H9 (cell line): Measurements from ENCODE around the gene PRPF40A. TPM values are rescaled to one million over a fixed set of nuclear protein-coding genes. Genes with fewer than 3 reads are reported as not detected.

Source experiments
- DNase-seq: peaks from one replicate; pipeline ENCODE4 v3.0.0-alpha.2; 2017
- H2AFZ ChIP-seq: one replicate; pipeline ENCODE4 v1.6.1; 2013; ENCODE audit warnings: mild to moderate bottlenecking, low read length, control low read depth, moderate library complexity
- H2AK5ac ChIP-seq: 2 replicates; pipeline ENCODE4 v1.6.1; 2013; ENCODE audit warnings: low read length, control low read depth, mixed read lengths; ENCODE audit not compliant: insufficient read length
- H2BK120ac ChIP-seq: one replicate; pipeline ENCODE4 v1.6.1; 2013; ENCODE audit warnings: low read depth, mild to moderate bottlenecking, low read length, control low read depth, inconsistent platforms; ENCODE audit not compliant: poor library complexity, severe bottlenecking
- H2BK12ac ChIP-seq: 2 replicates; pipeline ENCODE4 v1.6.1; 2013; ENCODE audit warnings: low read length, control low read depth, mixed read lengths, low read depth; ENCODE audit not compliant: insufficient read length
- H2BK15ac ChIP-seq: 2 replicates; pipeline ENCODE4 v1.6.1; 2013; ENCODE audit warnings: low read depth, low read length, control low read depth
- H2BK20ac ChIP-seq: one replicate; pipeline ENCODE4 v1.6.1; 2013; ENCODE audit warnings: low read depth, mild to moderate bottlenecking, low read length, control low read depth, inconsistent platforms; ENCODE audit not compliant: poor library complexity, severe bottlenecking
- H2BK5ac ChIP-seq: 2 replicates; pipeline ENCODE4 v1.6.1; 2013; ENCODE audit warnings: low read length, control low read depth, mixed read lengths; ENCODE audit not compliant: insufficient read length
- H3K14ac ChIP-seq: 2 replicates; pipeline ENCODE4 v1.6.1; 2013; ENCODE audit warnings: low read length, control low read depth; ENCODE audit not compliant: insufficient read depth
- H3K18ac ChIP-seq: 2 replicates; pipeline ENCODE4 v1.6.1; 2013; ENCODE audit warnings: low read depth, mild to moderate bottlenecking, mixed read lengths, low read length, control low read depth; ENCODE audit not compliant: insufficient read length
- H3K23ac ChIP-seq: 2 replicates; pipeline ENCODE4 v1.6.1; 2013; ENCODE audit warnings: low read length, control low read depth, mixed read lengths, low read depth; ENCODE audit not compliant: insufficient read length
- H3K23me2 ChIP-seq: 2 replicates; pipeline ENCODE4 v1.6.1; 2013; ENCODE audit warnings: low read depth, mild to moderate bottlenecking, mixed read lengths, low read length, control low read depth; ENCODE audit not compliant: insufficient read length, poor library complexity, severe bottlenecking
- H3K27ac ChIP-seq: 2 replicates; pipeline ENCODE4 v1.5.1; 2013; ENCODE audit warnings: low read length, control low read depth, mixed read lengths, low read depth; ENCODE audit not compliant: insufficient read length
- H3K27me3 ChIP-seq: 2 replicates; pipeline ENCODE4 v1.6.1; 2013; ENCODE audit warnings: low read length, control low read depth, inconsistent platforms; ENCODE audit not compliant: insufficient read depth
- H3K4ac ChIP-seq: 2 replicates; pipeline ENCODE4 v1.6.1; 2013; ENCODE audit warnings: low read depth, mild to moderate bottlenecking, control low read depth, inconsistent platforms, low read length, moderate library complexity
- H3K4me1 ChIP-seq: 2 replicates; pipeline ENCODE4 v1.6.1; 2013; ENCODE audit warnings: low read length, control low read depth, inconsistent platforms; ENCODE audit not compliant: insufficient read depth
- H3K4me2 ChIP-seq: 2 replicates; pipeline ENCODE4 v1.6.1; 2013; ENCODE audit warnings: low read length, control low read depth, mixed read lengths; ENCODE audit not compliant: insufficient read length, insufficient read depth
- H3K56ac ChIP-seq: 2 replicates; pipeline ENCODE4 v1.6.1; 2013; ENCODE audit warnings: low read depth, mild to moderate bottlenecking, mixed read lengths, low read length, control low read depth; ENCODE audit not compliant: insufficient read length
- H3K79me1 ChIP-seq: 2 replicates; pipeline ENCODE4 v1.6.1; 2013; ENCODE audit warnings: low read depth, mild to moderate bottlenecking, moderate library complexity, low read length, control low read depth, inconsistent platforms; ENCODE audit not compliant: insufficient read depth, poor library complexity, severe bottlenecking
- H3K79me2 ChIP-seq: 2 replicates; pipeline ENCODE4 v1.6.1; 2013; ENCODE audit warnings: low read length, control low read depth, inconsistent platforms; ENCODE audit not compliant: insufficient read depth
- H3K9ac ChIP-seq: 2 replicates; pipeline ENCODE4 v1.6.1; 2013; ENCODE audit warnings: low read length, control low read depth, mixed read lengths; ENCODE audit not compliant: insufficient read length; ENCODE audit errors: extremely low read depth
- H3K9me3 ChIP-seq: one replicate; pipeline ENCODE4 v1.6.1; 2013; ENCODE audit warnings: low read depth, low read length, inconsistent platforms; ENCODE audit not compliant: control insufficient read depth
- H3T11ph ChIP-seq: one replicate; pipeline ENCODE4 v1.6.1; 2013; ENCODE audit warnings: mild to moderate bottlenecking, low read length, control low read depth, inconsistent platforms
- H4K20me1 ChIP-seq: one replicate; pipeline ENCODE4 v1.6.1; 2013; ENCODE audit not compliant: control insufficient read depth, insufficient read length, insufficient read depth
- H4K5ac ChIP-seq: 2 replicates; pipeline ENCODE4 v1.6.1; 2013; ENCODE audit warnings: low read depth, mild to moderate bottlenecking, mixed read lengths, low read length, control low read depth; ENCODE audit not compliant: insufficient read length
- H4K8ac ChIP-seq: replicated peaks from 2 replicates; pipeline ENCODE4 v1.6.1; 2013; ENCODE audit warnings: low read length, control low read depth, mixed read lengths, low read depth; ENCODE audit not compliant: insufficient read length
- H4K91ac ChIP-seq: 2 replicates; pipeline ENCODE4 v1.6.1; 2013; ENCODE audit warnings: low read depth, mild to moderate bottlenecking, moderate library complexity, mixed read lengths, low read length, control low read depth; ENCODE audit not compliant: insufficient read length
- H3K27ac Mint-ChIP-seq, 3 experiments: 2 replicates in 2 of 3; 3 replicates in 1 of 3; pipeline ENCODE4 v1.8.0; 2020 to 2021; ENCODE audit warnings: mixed read lengths in 3 of 3, mild to moderate bottlenecking in 1 of 3, moderate library complexity in 1 of 3
- H3K27me3 Mint-ChIP-seq: 2 replicates; pipeline ENCODE4 v1.8.0; 2021; ENCODE audit warnings: low read depth, mild to moderate bottlenecking, moderate library complexity, mixed read lengths
- H3K36me3 Mint-ChIP-seq, 3 experiments: 2 replicates in 2 of 3; 3 replicates in 1 of 3; pipeline ENCODE4 v1.8.0; 2020 to 2021; ENCODE audit warnings: low read depth in 3 of 3, mixed read lengths in 3 of 3; ENCODE audit not compliant: insufficient read depth in 1 of 3
- H3K4me1 Mint-ChIP-seq, 2 experiments: 2 replicates each; pipeline ENCODE4 v1.8.0; 2020; ENCODE audit warnings: mixed read lengths in 2 of 2
- H3K4me3 Mint-ChIP-seq, 2 experiments: 2 replicates in 1 of 2; 3 replicates in 1 of 2; pipeline ENCODE4 v1.8.0; 2020 to 2021; ENCODE audit warnings: mild to moderate bottlenecking in 2 of 2, mixed read lengths in 2 of 2, moderate library complexity in 1 of 2
- H3K9me3 Mint-ChIP-seq, 2 experiments: 2 replicates in 1 of 2; 3 replicates in 1 of 2; pipeline ENCODE4 v1.8.0; 2020; ENCODE audit warnings: mild to moderate bottlenecking in 2 of 2, mixed read lengths in 2 of 2, moderate library complexity in 1 of 2
- WGBS: extraction: QIAGEN DNeasy Blood & Tissue Kit; methylation state at CpG from one replicate; pipeline ENCODE4 v1.1.7; 2013; ENCODE audit warnings: missing lambda C conversion rate, low lambda C conversion rate, mixed read lengths; ENCODE audit not compliant: insufficient read length; ENCODE audit errors: extremely low coverage; 5-methylcytosine and 5-hydroxymethylcytosine counted together
- total RNA-seq: library from RNA; stranded (reverse); gene quantifications from 2 replicates; pipeline ENCODE4 v1.2.1, GENCODE V29; 2021
- TF ChIP-seq, protein P1 (sequence below): fragments of 200-600 bp; sonication (generic); conservative IDR thresholded peaks from 3 replicates; pipeline ENCODE4 v1.8.0; 2021; ENCODE audit warnings: antibody characterized with exemption, mild to moderate bottlenecking

Gene PRPF40A
- total RNA-seq, 1 experiment from 2014 or later = 158 TPM

DNA sequence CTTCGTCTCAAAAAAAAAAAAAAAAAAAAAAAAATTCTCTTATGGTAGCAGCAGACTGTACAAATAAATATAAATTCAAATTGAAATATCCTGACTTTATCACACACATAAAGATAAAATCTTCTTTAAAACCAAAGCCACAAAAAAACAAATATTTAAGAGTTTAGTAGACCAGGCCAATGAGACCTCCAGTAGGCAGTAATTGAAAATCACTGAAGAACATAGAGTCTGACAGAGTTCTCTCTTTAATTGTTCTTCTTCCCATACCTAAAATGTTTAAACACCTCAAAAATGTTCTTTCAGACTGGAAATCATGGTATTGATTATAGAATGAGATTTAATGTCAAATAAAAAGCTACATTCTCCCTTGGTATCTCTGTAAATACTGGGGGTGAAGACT is 20.8 kb downstream of the PRPF40A start:
- peaks cover 0 to 29% (median 10%) of the 10 kb centered on the region in 3 experiments; a peak in 6 of 7 replicates for H3K36me3 Mint-ChIP-seq
- no peak overlapping the region for H3K18ac ChIP-seq
- WGBS = no CpG with 5 or more reads among the region's 1 CpG

More for the DNA sequence above, 20.8 kb downstream of the PRPF40A start:
- H3K27me3 Mint-ChIP-seq = no peaks in the 10 kb centered on the region
- no peaks in the 10 kb centered on the region for H3K23me2 ChIP-seq
- H2AK5ac ChIP-seq = no peak overlapping the region
- H2BK120ac ChIP-seq = no peak overlapping the region
- no peak overlapping the region for H3K9ac ChIP-seq
- no peak overlapping the region for H3T11ph ChIP-seq
- H3K23ac ChIP-seq = no peak overlapping the region
- H2BK5ac ChIP-seq = no peak overlapping the region
- H2BK20ac ChIP-seq = no peak overlapping the region
- H3K79me2 ChIP-seq = peaks cover 17% of the 10 kb centered on the region; the same call in 1 of the 2 replicates
- H2BK12ac ChIP-seq = no peak overlapping the region
- no peak overlapping the region for H4K8ac ChIP-seq
- no peaks in the 10 kb centered on the region for H3K9me3 Mint-ChIP-seq
- no peak overlapping the region for H3K4me2 ChIP-seq
- no peak overlapping the region for H2AFZ ChIP-seq
- H2BK15ac ChIP-seq = no peak overlapping the region
- H4K91ac ChIP-seq = no peak overlapping the region
- no peak overlapping the region for H3K4ac ChIP-seq
- peaks cover 0 to 4% of the 10 kb centered on the region in 2 experiments; a peak in 2 of 4 replicates for H3K4me1 Mint-ChIP-seq
- no peak overlapping the region for H3K56ac ChIP-seq
- no peaks in the 10 kb centered on the region for H3K9me3 ChIP-seq
- H4K5ac ChIP-seq = no peak overlapping the region
- H3K4me3 Mint-ChIP-seq = no peak overlapping the region
- H4K20me1 ChIP-seq = no peaks in the 10 kb centered on the region
- H3K27me3 ChIP-seq = no peaks in the 10 kb centered on the region
- no peak overlapping the region for H3K27ac ChIP-seq
- H3K14ac ChIP-seq = no peak overlapping the region
- H3K27ac Mint-ChIP-seq = no peak overlapping the region
- TF ChIP-seq, protein P1, sequence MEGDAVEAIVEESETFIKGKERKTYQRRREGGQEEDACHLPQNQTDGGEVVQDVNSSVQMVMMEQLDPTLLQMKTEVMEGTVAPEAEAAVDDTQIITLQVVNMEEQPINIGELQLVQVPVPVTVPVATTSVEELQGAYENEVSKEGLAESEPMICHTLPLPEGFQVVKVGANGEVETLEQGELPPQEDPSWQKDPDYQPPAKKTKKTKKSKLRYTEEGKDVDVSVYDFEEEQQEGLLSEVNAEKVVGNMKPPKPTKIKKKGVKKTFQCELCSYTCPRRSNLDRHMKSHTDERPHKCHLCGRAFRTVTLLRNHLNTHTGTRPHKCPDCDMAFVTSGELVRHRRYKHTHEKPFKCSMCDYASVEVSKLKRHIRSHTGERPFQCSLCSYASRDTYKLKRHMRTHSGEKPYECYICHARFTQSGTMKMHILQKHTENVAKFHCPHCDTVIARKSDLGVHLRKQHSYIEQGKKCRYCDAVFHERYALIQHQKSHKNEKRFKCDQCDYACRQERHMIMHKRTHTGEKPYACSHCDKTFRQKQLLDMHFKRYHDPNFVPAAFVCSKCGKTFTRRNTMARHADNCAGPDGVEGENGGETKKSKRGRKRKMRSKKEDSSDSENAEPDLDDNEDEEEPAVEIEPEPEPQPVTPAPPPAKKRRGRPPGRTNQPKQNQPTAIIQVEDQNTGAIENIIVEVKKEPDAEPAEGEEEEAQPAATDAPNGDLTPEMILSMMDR = no peak
- DNase-seq = no peak
- no peaks in the 10 kb centered on the region for H3K4me1 ChIP-seq
- peaks cover 3% of the 10 kb centered on the region for H3K79me1 ChIP-seq
